A549 (cell line): Measurements from ENCODE around the gene ERMARD.

Source experiments
- CBX2 ChIP-seq: fragments of 200-600 bp; sonication (generic); IDR thresholded peaks from 2 replicates; pipeline ENCODE4 v1.6.1; 2016; ENCODE audit warnings: low read depth, mild to moderate bottlenecking, borderline replicate concordance
- EP300 ChIP-seq, 2 experiments: fragments of >200 bp; sonication (Bioruptor Twin); formaldehyde crosslinking; IDR thresholded peaks; 2 replicates in 1 of 2; 3 replicates in 1 of 2; pipeline ENCODE4 v1.6.1; 2016 to 2017
- HDAC2 ChIP-seq: fragments of 200-600 bp; sonication (generic); IDR thresholded peaks from 2 replicates; pipeline ENCODE4 v1.6.1; 2016
- JUNB ChIP-seq: fragments of >200 bp; sonication (Bioruptor Twin); formaldehyde crosslinking; IDR thresholded peaks from 2 replicates; pipeline ENCODE4 v1.6.1; 2016
- MYC ChIP-seq: IDR thresholded peaks from 2 replicates; pipeline ENCODE4 v1.6.1; 2012; ENCODE audit warnings: mild to moderate bottlenecking, inconsistent platforms, low read length, improper control_type of control experiment, borderline replicate concordance
- POLR2A ChIP-seq: IDR thresholded peaks from 2 replicates; pipeline ENCODE4 v1.6.1; 2012; ENCODE audit warnings: mild to moderate bottlenecking, low read length
- RCOR1 ChIP-seq: fragments of 150-350 bp; IDR thresholded peaks from 2 replicates; pipeline ENCODE4 v1.6.1; 2014; ENCODE audit warnings: antibody characterized with exemption, low read length, low read depth
- RFX5 ChIP-seq: fragments of 450-650 bp; IDR thresholded peaks from 2 replicates; pipeline ENCODE4 v1.7.1; 2014; ENCODE audit warnings: antibody characterized with exemption, mild to moderate bottlenecking, moderate library complexity
- SMC3 ChIP-seq: fragments of >200 bp; sonication (Bioruptor Twin); formaldehyde crosslinking; IDR thresholded peaks from 3 replicates; pipeline ENCODE4 v1.6.1; 2018; ENCODE audit warnings: inconsistent platforms
- TP53 ChIP-seq: fragments of 250-450 bp; sonication (Bioruptor Pico); IDR thresholded peaks from 2 replicates; pipeline ENCODE4 v1.5.0; 2021; ENCODE audit warnings: mild to moderate bottlenecking, moderate library complexity
- TF ChIP-seq, protein P1 (sequence below): fragments of >200 bp; sonication (Bioruptor Twin); formaldehyde crosslinking; IDR thresholded peaks from 3 replicates; pipeline ENCODE4 v1.5.1; 2016
- TF ChIP-seq, protein P2 (sequence below): fragments of 450-650 bp; IDR thresholded peaks from 2 replicates; pipeline ENCODE4 v1.6.1; 2014; ENCODE audit warnings: antibody characterized with exemption
- TF ChIP-seq, protein P3 (sequence below): fragments of 150-350 bp; IDR thresholded peaks from 2 replicates; pipeline ENCODE4 v1.6.1; 2014; ENCODE audit warnings: low read depth, mild to moderate bottlenecking, low read length

DNA sequence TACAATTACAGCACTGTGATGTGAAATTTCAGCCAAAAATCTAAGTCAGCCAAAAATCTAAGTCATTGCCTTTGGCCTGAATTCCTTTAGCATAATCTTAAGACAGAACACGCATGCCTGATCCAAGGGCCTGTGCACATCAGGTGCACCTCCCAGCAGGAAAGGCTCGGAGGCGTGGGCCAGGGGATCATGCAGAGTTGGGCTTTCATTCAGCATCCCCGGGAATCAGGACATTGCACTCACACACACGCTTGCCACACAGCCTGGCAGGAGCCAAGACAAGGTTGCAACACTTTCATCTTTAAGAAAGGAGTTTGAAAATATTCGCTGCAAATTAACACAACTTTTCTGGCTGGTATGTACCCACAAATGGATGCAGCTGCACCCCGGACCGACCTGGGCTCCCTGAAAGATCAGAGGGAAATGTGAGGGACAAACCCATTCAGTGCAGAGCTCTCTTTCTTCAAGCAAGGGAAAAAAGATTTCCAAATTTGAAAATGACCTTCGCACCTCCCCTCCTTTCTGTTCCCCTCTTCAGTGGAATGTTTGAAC, 48.8 kb downstream of the ERMARD start:
- TF ChIP-seq, protein P1, sequence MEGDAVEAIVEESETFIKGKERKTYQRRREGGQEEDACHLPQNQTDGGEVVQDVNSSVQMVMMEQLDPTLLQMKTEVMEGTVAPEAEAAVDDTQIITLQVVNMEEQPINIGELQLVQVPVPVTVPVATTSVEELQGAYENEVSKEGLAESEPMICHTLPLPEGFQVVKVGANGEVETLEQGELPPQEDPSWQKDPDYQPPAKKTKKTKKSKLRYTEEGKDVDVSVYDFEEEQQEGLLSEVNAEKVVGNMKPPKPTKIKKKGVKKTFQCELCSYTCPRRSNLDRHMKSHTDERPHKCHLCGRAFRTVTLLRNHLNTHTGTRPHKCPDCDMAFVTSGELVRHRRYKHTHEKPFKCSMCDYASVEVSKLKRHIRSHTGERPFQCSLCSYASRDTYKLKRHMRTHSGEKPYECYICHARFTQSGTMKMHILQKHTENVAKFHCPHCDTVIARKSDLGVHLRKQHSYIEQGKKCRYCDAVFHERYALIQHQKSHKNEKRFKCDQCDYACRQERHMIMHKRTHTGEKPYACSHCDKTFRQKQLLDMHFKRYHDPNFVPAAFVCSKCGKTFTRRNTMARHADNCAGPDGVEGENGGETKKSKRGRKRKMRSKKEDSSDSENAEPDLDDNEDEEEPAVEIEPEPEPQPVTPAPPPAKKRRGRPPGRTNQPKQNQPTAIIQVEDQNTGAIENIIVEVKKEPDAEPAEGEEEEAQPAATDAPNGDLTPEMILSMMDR, result no peak
- TF ChIP-seq SMC3 (no peak), EP300 (IDR thresholded peaks at IDR 0.05) (no peak), POLR2A (no peak), TP53 (no peak), MYC (no peak), RCOR1 (no peak), RFX5 (no peak), HDAC2 (no peak), CBX2 (no peak), JUNB (no peak)
- TF ChIP-seq, protein P2, sequence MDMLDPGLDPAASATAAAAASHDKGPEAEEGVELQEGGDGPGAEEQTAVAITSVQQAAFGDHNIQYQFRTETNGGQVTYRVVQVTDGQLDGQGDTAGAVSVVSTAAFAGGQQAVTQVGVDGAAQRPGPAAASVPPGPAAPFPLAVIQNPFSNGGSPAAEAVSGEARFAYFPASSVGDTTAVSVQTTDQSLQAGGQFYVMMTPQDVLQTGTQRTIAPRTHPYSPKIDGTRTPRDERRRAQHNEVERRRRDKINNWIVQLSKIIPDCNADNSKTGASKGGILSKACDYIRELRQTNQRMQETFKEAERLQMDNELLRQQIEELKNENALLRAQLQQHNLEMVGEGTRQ, result no peak
- TF ChIP-seq, protein P3, sequence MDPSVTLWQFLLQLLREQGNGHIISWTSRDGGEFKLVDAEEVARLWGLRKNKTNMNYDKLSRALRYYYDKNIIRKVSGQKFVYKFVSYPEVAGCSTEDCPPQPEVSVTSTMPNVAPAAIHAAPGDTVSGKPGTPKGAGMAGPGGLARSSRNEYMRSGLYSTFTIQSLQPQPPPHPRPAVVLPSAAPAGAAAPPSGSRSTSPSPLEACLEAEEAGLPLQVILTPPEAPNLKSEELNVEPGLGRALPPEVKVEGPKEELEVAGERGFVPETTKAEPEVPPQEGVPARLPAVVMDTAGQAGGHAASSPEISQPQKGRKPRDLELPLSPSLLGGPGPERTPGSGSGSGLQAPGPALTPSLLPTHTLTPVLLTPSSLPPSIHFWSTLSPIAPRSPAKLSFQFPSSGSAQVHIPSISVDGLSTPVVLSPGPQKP, result no peak
